ENCODE results near the gene IL2RA. TPM values are rescaled to one million over a fixed set of nuclear protein-coding genes. Genes with fewer than 3 reads are reported as not detected.

IL2RA gene
- total and polyA plus RNA-seq, 10 of the 15 experiments (the other 5 are each of a cell fraction or from before 2014, with no cell fraction given), result 2.2 to 6.0 (median 4.9) TPM

GRCh38 chr10:5963591-5963990 is 98.6 kb downstream of the IL2RA start:
- Histone ChIP-seq H3K27ac (ENCODE audit: control insufficient read depth, insufficient read depth) (no peak overlapping the region), H2AFZ (ENCODE audit: control insufficient read depth, low read depth, low read length) (no peak overlapping the region), H3K27me3 (replicated peaks in 1 of 2; ENCODE audit: control insufficient read depth in 2 of 2, insufficient read depth in 2 of 2, low read length in 1 of 2) (no peaks in the 10 kb centered on the region), H3K79me2 (ENCODE audit: control insufficient read depth, insufficient read depth, low read length) (peaks cover 3% of the 10 kb centered on the region), H3K9me3 (replicated peaks; ENCODE audit: control insufficient read depth, insufficient read depth, low read length) (no peaks in the 10 kb centered on the region), H3K9ac (ENCODE audit: control insufficient read depth, insufficient read depth, low read length) (no peak overlapping the region), H3K4me1 (ENCODE audit: control insufficient read depth, insufficient read depth, low read length) (no peaks in the 10 kb centered on the region), H3K4me2 (ENCODE audit: control insufficient read depth, insufficient read depth) (no peak overlapping the region), H4K20me1 (ENCODE audit: control insufficient read depth, insufficient read depth) (no peaks in the 10 kb centered on the region; the same call in 1 of the 2 replicates), H3K4me3 (no peak overlapping the region), H3K36me3 (ENCODE audit: control insufficient read depth in 2 of 2, insufficient read depth in 2 of 2, low read length in 1 of 2) (peaks cover 11 to 13% of the 10 kb centered on the region in 2 experiments)
- TF ChIP-seq ZNF24 (IDR thresholded peaks at IDR 0.05) (no peak), KLF5 (IDR thresholded peaks at IDR 0.05; ENCODE audit: partially characterized antibody) (no peak), BCL11A (IDR thresholded peaks at IDR 0.05; ENCODE audit: low read depth, low read length) (no peak), POLR2AphosphoS5 (IDR thresholded peaks at IDR 0.05; ENCODE audit: low read length) (no peak)
- TF ChIP-seq, protein P1, sequence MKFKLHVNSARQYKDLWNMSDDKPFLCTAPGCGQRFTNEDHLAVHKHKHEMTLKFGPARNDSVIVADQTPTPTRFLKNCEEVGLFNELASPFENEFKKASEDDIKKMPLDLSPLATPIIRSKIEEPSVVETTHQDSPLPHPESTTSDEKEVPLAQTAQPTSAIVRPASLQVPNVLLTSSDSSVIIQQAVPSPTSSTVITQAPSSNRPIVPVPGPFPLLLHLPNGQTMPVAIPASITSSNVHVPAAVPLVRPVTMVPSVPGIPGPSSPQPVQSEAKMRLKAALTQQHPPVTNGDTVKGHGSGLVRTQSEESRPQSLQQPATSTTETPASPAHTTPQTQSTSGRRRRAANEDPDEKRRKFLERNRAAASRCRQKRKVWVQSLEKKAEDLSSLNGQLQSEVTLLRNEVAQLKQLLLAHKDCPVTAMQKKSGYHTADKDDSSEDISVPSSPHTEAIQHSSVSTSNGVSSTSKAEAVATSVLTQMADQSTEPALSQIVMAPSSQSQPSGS (IDR thresholded peaks at IDR 0.05; ENCODE audit: low read length), result no peak
- ChIA-PET SMC1A (ENCODE audit: uncharacterized antibody, unreplicated experiment) (no interaction called here), RAD21 (ENCODE audit: unreplicated experiment) (no interaction called here), POLR2A (no interaction called here), CTCF (no interaction called here)
- no peak for DNase-seq (ENCODE audit: low read depth, low spot score)
- no TSS peak for BruUV-seq (replicated peaks)
- FAIRE-seq, result no peak
- intact Hi-C loops (cut with micrococcal nuclease; ENCODE audit: unreplicated experiment), result no loop called here
- WGBS (ENCODE audit: insufficient coverage, insufficient replicate concordance, low lambda C conversion rate, missing lambda C conversion rate), result 91% methylated on average over 10 of the region's 10 CpGs
- ATAC-seq, result no peak
- in situ Hi-C loops (cut with MboI), result no loop called here

- no peak overlapping the region for H3K9ac ChIP-seq (ENCODE audit: control insufficient read depth, insufficient read depth, low read length)
- ChIA-PET SMC1A (ENCODE audit: uncharacterized antibody, unreplicated experiment) (no interaction called here), POLR2A (no interaction called here), RAD21 (ENCODE audit: unreplicated experiment) (no interaction called here), CTCF (no interaction called here)
- no peak overlapping the region for H3K27ac ChIP-seq (ENCODE audit: control insufficient read depth, insufficient read depth)
- H3K4me3 ChIP-seq, result no peak overlapping the region
- no peaks in the 10 kb centered on the region for H3K9me3 ChIP-seq (replicated peaks; ENCODE audit: control insufficient read depth, insufficient read depth, low read length)
- H3K4me2 ChIP-seq (ENCODE audit: control insufficient read depth, insufficient read depth), result no peak overlapping the region
- no TSS peak for BruUV-seq (replicated peaks)
- WGBS (ENCODE audit: insufficient coverage, insufficient replicate concordance, low lambda C conversion rate, missing lambda C conversion rate), result 94% methylated on average over 7 of the region's 7 CpGs
- no peaks in the 10 kb centered on the region for H3K4me1 ChIP-seq (ENCODE audit: control insufficient read depth, insufficient read depth, low read length)
- H4K20me1 ChIP-seq (ENCODE audit: control insufficient read depth, insufficient read depth), result no peaks in the 10 kb centered on the region; the same call in 1 of the 2 replicates
- ATAC-seq, result no peak
- no peaks in the 10 kb centered on the region for H3K79me2 ChIP-seq (ENCODE audit: control insufficient read depth, insufficient read depth, low read length)
- TF ChIP-seq NKRF (conservative IDR thresholded peaks at IDR 0.05) (no peak), POLR2A (IDR thresholded peaks at IDR 0.05; ENCODE audit: low read depth, low read length) (no peak), CHD4 (IDR thresholded peaks at IDR 0.05) (no peak), FOS (IDR thresholded peaks at IDR 0.05; ENCODE audit: borderline replicate concordance, extremely low read depth, insufficient read length) (no peak), KAT2A (conservative IDR thresholded peaks at IDR 0.05; ENCODE audit: control insufficient read depth, low read depth, low read length) (no peak), BCL11A (IDR thresholded peaks at IDR 0.05; ENCODE audit: low read depth, low read length) (no peak), PAX8 (IDR thresholded peaks at IDR 0.05) (no peak), ZBED1 (IDR thresholded peaks at IDR 0.05; ENCODE audit: borderline replicate concordance) (no peak), HSF1 (IDR thresholded peaks at IDR 0.05; ENCODE audit: low read depth, low read length) (no peak), RB1 (IDR thresholded peaks at IDR 0.05; ENCODE audit: borderline replicate concordance) (no peak)
- FAIRE-seq, result no peak
- DNase-seq (ENCODE audit: low read depth, low spot score), result no peak
- in situ Hi-C loops (cut with MboI), result no loop called here
- H3K27me3 ChIP-seq (replicated peaks in 1 of 2; ENCODE audit: control insufficient read depth in 2 of 2, insufficient read depth in 2 of 2, low read length in 1 of 2), result no peaks in the 10 kb centered on the region
- intact Hi-C loops (cut with micrococcal nuclease; ENCODE audit: unreplicated experiment), result no loop called here
- H2AFZ ChIP-seq (ENCODE audit: control insufficient read depth, low read depth, low read length), result no peak overlapping the region
- H3K36me3 ChIP-seq (ENCODE audit: control insufficient read depth in 2 of 2, insufficient read depth in 2 of 2, low read length in 1 of 2), result peaks cover 11 to 12% of the 10 kb centered on the region in 2 experiments
Observed at GRCh38 chr10:5963071-5963470, 99.1 kb downstream of the IL2RA start.
